Mesenchymal stem cell (in vitro differentiated cells and primary cell): ENCODE measurements around the gene PRR3.
"Not testable (repeated sequence)": the region's sequence is repeated elsewhere in the genome, so short reads cannot be mapped to it uniquely, and the experiment has no call there.

ENCODE experiments used
- DNase-seq: peaks from one replicate; pipeline ENCODE4 v3.0.0-alpha.2; 2013
- H2AFZ ChIP-seq: one replicate; pipeline ENCODE4 v1.6.1; 2013; ENCODE audit warnings: low read depth, mild to moderate bottlenecking, control low read depth, inconsistent platforms, low read length, moderate library complexity
- H2AK5ac ChIP-seq: 2 replicates; pipeline ENCODE4 v1.6.1; 2013; ENCODE audit warnings: low read length, moderate library complexity, mild to moderate bottlenecking, inconsistent platforms; ENCODE audit not compliant: severe bottlenecking
- H2BK120ac ChIP-seq: one replicate; pipeline ENCODE4 v1.6.1; 2013; ENCODE audit warnings: low read depth, mild to moderate bottlenecking, inconsistent platforms, low read length, moderate library complexity
- H2BK12ac ChIP-seq, 2 experiments: one replicate each; pipeline ENCODE4 v1.6.1; 2013; ENCODE audit warnings: inconsistent platforms in 2 of 2, low read length in 2 of 2, mild to moderate bottlenecking in 2 of 2, moderate library complexity in 2 of 2, control low read depth in 1 of 2
- H2BK15ac ChIP-seq: one replicate; pipeline ENCODE4 v1.6.1; 2013; ENCODE audit warnings: mild to moderate bottlenecking, low read depth, inconsistent platforms; ENCODE audit not compliant: poor library complexity, severe bottlenecking
- H2BK5ac ChIP-seq: 2 replicates; pipeline ENCODE4 v1.6.1; 2013; ENCODE audit warnings: low read depth, mild to moderate bottlenecking, low read length, control low read depth, inconsistent platforms; ENCODE audit not compliant: poor library complexity, severe bottlenecking
- H3K14ac ChIP-seq, 2 experiments: one replicate each; pipeline ENCODE4 v1.6.1; 2013; ENCODE audit warnings: inconsistent platforms in 2 of 2, low read length in 2 of 2, control low read depth in 1 of 2, mild to moderate bottlenecking in 1 of 2, moderate library complexity in 1 of 2
- H3K18ac ChIP-seq, 2 experiments: one replicate each; pipeline ENCODE4 v1.6.1; 2013; ENCODE audit warnings: inconsistent platforms in 2 of 2, low read length in 2 of 2, control low read depth in 1 of 2, low read depth in 1 of 2, mild to moderate bottlenecking in 1 of 2
- H3K23ac ChIP-seq, 2 experiments: one replicate each; pipeline ENCODE4 v1.6.1; 2013; ENCODE audit warnings: inconsistent platforms in 2 of 2, low read length in 2 of 2, mild to moderate bottlenecking in 2 of 2, moderate library complexity in 2 of 2, control low read depth in 1 of 2
- H3K27ac ChIP-seq: 2 replicates; pipeline ENCODE4 v1.5.1; 2013; ENCODE audit warnings: mild to moderate bottlenecking, moderate library complexity, low read length, control low read depth, inconsistent platforms; ENCODE audit not compliant: poor library complexity, severe bottlenecking
- H3K27me3 ChIP-seq, 2 experiments: 2 replicates each; pipeline versions ENCODE4 v1.6.1 to v1.7.0; 2013; ENCODE audit warnings: low read length in 2 of 2, mild to moderate bottlenecking in 2 of 2, moderate library complexity in 2 of 2, control low read depth in 1 of 2, inconsistent platforms in 1 of 2; ENCODE audit not compliant: control insufficient read depth in 1 of 2, insufficient read depth in 1 of 2
- H3K36me3 ChIP-seq, 2 experiments: 2 replicates each; pipeline versions ENCODE4 v1.6.1 to v1.7.0; 2013; ENCODE audit warnings: low read length in 2 of 2, control low read depth in 1 of 2, inconsistent platforms in 1 of 2, low read depth in 1 of 2, mild to moderate bottlenecking in 1 of 2; ENCODE audit not compliant: insufficient read depth in 2 of 2, control insufficient read depth in 1 of 2
- H3K4ac ChIP-seq, 2 experiments: one replicate each; pipeline ENCODE4 v1.6.1; 2013; ENCODE audit warnings: inconsistent platforms in 2 of 2, low read length in 2 of 2, mild to moderate bottlenecking in 2 of 2, moderate library complexity in 2 of 2, control low read depth in 1 of 2, low read depth in 1 of 2
- H3K4me1 ChIP-seq: 2 replicates; pipeline ENCODE4 v1.6.1; 2013; ENCODE audit warnings: low read depth, low read length, control low read depth; ENCODE audit not compliant: control insufficient read depth, insufficient read depth
- H3K4me2 ChIP-seq: 2 replicates; pipeline ENCODE4 v1.6.1; 2013; ENCODE audit warnings: low read length, mild to moderate bottlenecking, inconsistent platforms; ENCODE audit not compliant: poor library complexity, severe bottlenecking
- H3K4me3 ChIP-seq, 2 experiments: 2 replicates each; pipeline versions ENCODE4 v1.5.1 to v1.7.0; 2013; ENCODE audit warnings: low read length in 2 of 2, mild to moderate bottlenecking in 2 of 2, control low read depth in 1 of 2, low read depth in 1 of 2; ENCODE audit not compliant: insufficient read depth in 1 of 2
- H3K79me1 ChIP-seq: replicated peaks from 2 replicates; pipeline ENCODE4 v1.6.1; 2013; ENCODE audit warnings: mild to moderate bottlenecking, control low read depth, low read length, inconsistent platforms; ENCODE audit not compliant: poor library complexity, severe bottlenecking
- H3K9ac ChIP-seq: 2 replicates; pipeline ENCODE4 v1.7.0; 2013; ENCODE audit warnings: mild to moderate bottlenecking, low read length, moderate library complexity
- H3K9me3 ChIP-seq: 2 replicates; pipeline ENCODE4 v1.7.0; 2013; ENCODE audit warnings: mild to moderate bottlenecking, low read length; ENCODE audit not compliant: control insufficient read depth
- H4K8ac ChIP-seq: one replicate; pipeline ENCODE4 v1.6.1; 2013; ENCODE audit warnings: inconsistent platforms, mild to moderate bottlenecking, low read length, moderate library complexity
- H4K91ac ChIP-seq: one replicate; pipeline ENCODE4 v1.6.1; 2013; ENCODE audit warnings: mild to moderate bottlenecking, low read length, inconsistent platforms
- WGBS: methylation state at CpG from one replicate; pipeline ENCODE4 v1.1.7; 2013; ENCODE audit warnings: mixed read lengths; 5-methylcytosine and 5-hydroxymethylcytosine counted together

Gene PRR3

GRCh38 chr6:30515944-30516753, 40.9 kb upstream of the PRR3 start:
- H3K4me2 ChIP-seq = peak overlapping the region; percentile 86
- no peak overlapping the region for H2BK5ac ChIP-seq
- no peaks in the 10 kb centered on the region for H3K4me1 ChIP-seq
- H3K9me3 ChIP-seq = no peaks in the 10 kb centered on the region
- no peak overlapping the region for H4K91ac ChIP-seq
- H2AK5ac ChIP-seq = no peak overlapping the region
- peak overlapping the region; percentile 84 for H4K8ac ChIP-seq
- no peak overlapping the region for H2BK15ac ChIP-seq
- no peaks in the 10 kb centered on the region for H3K27me3 ChIP-seq
- peak overlapping the region; percentile 95 for H3K9ac ChIP-seq
- peak overlapping the region; percentile 65 for H3K27ac ChIP-seq
- peak overlapping the region; percentile 66 to 73 for H3K18ac ChIP-seq
- H3K36me3 ChIP-seq = no peaks in the 10 kb centered on the region
- H3K14ac ChIP-seq = no peak overlapping the region
- peak; percentile 95 for DNase-seq
- peak overlapping the region; percentile 64 to 80 for H3K4me3 ChIP-seq
- no peak overlapping the region for H3K23ac ChIP-seq
- H3K4ac ChIP-seq = peak overlapping the region in 1 of 2 experiments; percentile 58
- 12% methylated on average over 27 of the region's 33 CpGs for WGBS
- no peak overlapping the region for H2BK12ac ChIP-seq
- H2AFZ ChIP-seq = peak overlapping the region; percentile 23
- H3K79me1 ChIP-seq = no peaks in the 10 kb centered on the region
- H2BK120ac ChIP-seq = peak overlapping the region; percentile 21

GRCh38 chr6:30516754-30517076, 40.4 kb upstream of the PRR3 start:
- Histone ChIP-seq H3K4me3 (peak overlapping the region in 1 of 2 experiments; percentile 80), H3K4me2 (peak overlapping the region; percentile 86)
- WGBS = 95% methylated on average over 5 of the region's 9 CpGs

GRCh38 chr6:30517767-30518504, 39.2 kb upstream of the PRR3 start:
- not testable (repeated sequence) for H3K27me3 ChIP-seq, H3K79me1 ChIP-seq, H3K9me3 ChIP-seq, H2BK12ac ChIP-seq, H3K18ac ChIP-seq, H3K36me3 ChIP-seq, H3K23ac ChIP-seq, H3K14ac ChIP-seq, H3K4me1 ChIP-seq, H2BK5ac ChIP-seq, H3K9ac ChIP-seq, H2AFZ ChIP-seq, H3K4me2 ChIP-seq, H2BK15ac ChIP-seq, DNase-seq, H4K8ac ChIP-seq, H3K4me3 ChIP-seq, H2BK120ac ChIP-seq, H3K27ac ChIP-seq, H2AK5ac ChIP-seq, H4K91ac ChIP-seq
- 93% methylated on average over 20 of the region's 21 CpGs for WGBS
- H3K4ac ChIP-seq = peak overlapping the region in 1 of 2 experiments; percentile 64

More at GRCh38 chr6:30516754-30517076, 40.4 kb upstream of the PRR3 start:
- H3K9me3 ChIP-seq, H2AK5ac ChIP-seq, H4K8ac ChIP-seq, H3K4ac ChIP-seq, H3K36me3 ChIP-seq, H2BK12ac ChIP-seq, H2BK15ac ChIP-seq, H3K79me1 ChIP-seq, H3K14ac ChIP-seq, H3K4me1 ChIP-seq, DNase-seq, H2BK120ac ChIP-seq, H3K27me3 ChIP-seq, H2BK5ac ChIP-seq, H3K23ac ChIP-seq, H4K91ac ChIP-seq: not testable (repeated sequence)
- peak overlapping the region; percentile 65 for H3K27ac ChIP-seq
- H3K18ac ChIP-seq = peak overlapping the region in 1 of 2 experiments; percentile 73
- H3K9ac ChIP-seq = peak overlapping the region; percentile 95
- H2AFZ ChIP-seq = peak overlapping the region; percentile 23

GRCh38 chr6:30518505-30519145, 38.5 kb upstream of the PRR3 start:
- not testable (repeated sequence) for H3K27me3 ChIP-seq

More at GRCh38 chr6:30518505-30519145, 38.5 kb upstream of the PRR3 start:
- not testable (repeated sequence) for H3K4ac ChIP-seq, H2AFZ ChIP-seq, H3K79me1 ChIP-seq, H2AK5ac ChIP-seq, H2BK12ac ChIP-seq, H3K18ac ChIP-seq, H4K91ac ChIP-seq, H3K4me2 ChIP-seq, H3K23ac ChIP-seq, H3K36me3 ChIP-seq, H3K9me3 ChIP-seq, H2BK120ac ChIP-seq, H4K8ac ChIP-seq, H3K14ac ChIP-seq, DNase-seq, H3K4me3 ChIP-seq, H3K4me1 ChIP-seq, H3K9ac ChIP-seq, H3K27ac ChIP-seq, H2BK5ac ChIP-seq, H2BK15ac ChIP-seq
- 85% methylated on average over 19 of the region's 19 CpGs for WGBS
